Neural progenitor cell (in vitro differentiated cells): Measurements from ENCODE around the gene ITPRID1.

ENCODE experiments used
- EZH2 ChIP-seq: fragments of 200-600 bp; sonication (generic); IDR thresholded peaks from 2 replicates; pipeline ENCODE4 v1.6.1; 2017; ENCODE audit warnings: antibody characterized with exemption, mild to moderate bottlenecking, moderate library complexity
- TF ChIP-seq, protein P1 (sequence below): fragments of 200-600 bp; sonication (generic); IDR thresholded peaks from 2 replicates; pipeline ENCODE4 v1.5.1; 2017; ENCODE audit warnings: antibody characterized with exemption, mild to moderate bottlenecking

DNA sequence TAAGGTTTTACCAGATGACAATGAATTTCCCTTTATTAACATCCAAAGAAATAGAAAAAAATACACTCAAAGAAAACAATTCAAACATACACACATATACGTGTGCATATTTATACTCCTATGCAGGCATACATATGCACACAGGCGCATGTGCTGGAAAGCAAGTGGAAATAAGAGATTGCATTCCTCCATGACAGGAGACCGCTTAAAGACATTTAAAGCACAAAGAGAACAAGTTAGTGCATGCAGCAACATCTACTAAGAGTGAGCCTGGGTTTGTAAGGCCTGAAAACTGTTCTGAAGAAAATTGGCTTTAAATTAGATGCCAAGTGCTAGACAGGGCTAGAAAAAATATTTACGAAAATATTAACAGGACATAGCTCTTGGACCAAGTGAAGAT, 133.1 kb downstream of the ITPRID1 start:
- no peak for TF ChIP-seq EZH2
- TF ChIP-seq, protein P1, sequence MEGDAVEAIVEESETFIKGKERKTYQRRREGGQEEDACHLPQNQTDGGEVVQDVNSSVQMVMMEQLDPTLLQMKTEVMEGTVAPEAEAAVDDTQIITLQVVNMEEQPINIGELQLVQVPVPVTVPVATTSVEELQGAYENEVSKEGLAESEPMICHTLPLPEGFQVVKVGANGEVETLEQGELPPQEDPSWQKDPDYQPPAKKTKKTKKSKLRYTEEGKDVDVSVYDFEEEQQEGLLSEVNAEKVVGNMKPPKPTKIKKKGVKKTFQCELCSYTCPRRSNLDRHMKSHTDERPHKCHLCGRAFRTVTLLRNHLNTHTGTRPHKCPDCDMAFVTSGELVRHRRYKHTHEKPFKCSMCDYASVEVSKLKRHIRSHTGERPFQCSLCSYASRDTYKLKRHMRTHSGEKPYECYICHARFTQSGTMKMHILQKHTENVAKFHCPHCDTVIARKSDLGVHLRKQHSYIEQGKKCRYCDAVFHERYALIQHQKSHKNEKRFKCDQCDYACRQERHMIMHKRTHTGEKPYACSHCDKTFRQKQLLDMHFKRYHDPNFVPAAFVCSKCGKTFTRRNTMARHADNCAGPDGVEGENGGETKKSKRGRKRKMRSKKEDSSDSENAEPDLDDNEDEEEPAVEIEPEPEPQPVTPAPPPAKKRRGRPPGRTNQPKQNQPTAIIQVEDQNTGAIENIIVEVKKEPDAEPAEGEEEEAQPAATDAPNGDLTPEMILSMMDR: no peak
